GM21390 (cell line): Measurements from ENCODE around the gene NFYC.
A peak's percentile ranks its signal among the peaks of the same experiment; 100 is the strongest.
"Not testable (repeated sequence)": the region's sequence is repeated elsewhere in the genome, so short reads cannot be mapped to it uniquely, and the experiment has no call there.

Experiments
- ATAC-seq: cut with Tn5 transposase; IDR thresholded peaks from one replicate; pipeline ENCODE4 v1.9.1; 2021; ENCODE audit not compliant: unreplicated experiment

The NFYC gene

GRCh38 chr1:40704817-40705733 lies 13.6 kb downstream of the NFYC start:
- ATAC-seq, result no peak

DNA sequence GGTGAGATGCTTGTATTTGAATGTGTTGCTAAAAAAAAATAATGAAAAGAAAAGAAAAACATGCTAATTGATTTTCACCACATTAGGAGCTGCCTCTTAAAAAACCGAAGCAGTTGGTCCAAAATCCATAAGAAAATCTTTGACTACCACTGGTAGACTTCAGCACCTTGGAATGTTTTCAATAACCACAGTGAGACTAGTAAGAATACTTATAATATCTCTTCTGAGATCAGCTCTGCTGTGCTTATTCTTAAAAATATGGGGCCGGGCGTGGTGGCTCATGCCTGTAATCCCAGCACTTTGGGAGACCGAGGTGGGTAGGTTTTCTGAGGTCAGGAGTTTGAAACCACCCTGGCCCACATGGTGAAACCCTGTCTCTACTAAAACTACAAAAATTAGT lies 15.1 kb downstream of the NFYC start:
- ATAC-seq, result no peak

- ATAC-seq, result peak; percentile 68
Measured at GRCh38 chr1:40708750-40709099, 17.2 kb downstream of the NFYC start.

- peak; percentile 92 for ATAC-seq
Measured at GRCh38 chr1:40709100-40709801, 17.7 kb downstream of the NFYC start.

DNA sequence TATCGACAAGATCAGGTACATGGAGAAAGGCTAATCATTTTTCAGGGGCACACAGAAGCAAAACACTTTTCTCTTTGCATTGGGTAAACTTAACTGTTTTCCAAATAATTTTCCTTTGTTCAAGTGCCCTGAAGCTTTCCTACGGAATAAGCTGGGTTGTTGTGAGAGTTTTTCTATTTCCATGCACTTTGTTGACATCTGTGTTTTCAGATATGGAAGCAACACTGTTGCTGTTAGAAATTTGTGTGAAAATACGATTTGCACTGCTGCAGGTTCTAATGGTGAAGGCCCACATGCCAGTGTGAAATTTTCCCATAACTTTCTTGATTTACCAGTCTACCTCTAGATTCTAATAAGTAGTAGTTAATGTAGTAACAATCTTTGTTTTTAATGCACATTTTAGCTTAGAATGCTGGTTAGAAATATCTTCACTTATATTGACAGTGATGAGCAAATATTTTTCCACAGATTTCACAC lies 18.3 kb downstream of the NFYC start:
- no peak for ATAC-seq

GRCh38 chr1:40710581-40711315 lies 19.2 kb downstream of the NFYC start:
- no peak for ATAC-seq

DNA sequence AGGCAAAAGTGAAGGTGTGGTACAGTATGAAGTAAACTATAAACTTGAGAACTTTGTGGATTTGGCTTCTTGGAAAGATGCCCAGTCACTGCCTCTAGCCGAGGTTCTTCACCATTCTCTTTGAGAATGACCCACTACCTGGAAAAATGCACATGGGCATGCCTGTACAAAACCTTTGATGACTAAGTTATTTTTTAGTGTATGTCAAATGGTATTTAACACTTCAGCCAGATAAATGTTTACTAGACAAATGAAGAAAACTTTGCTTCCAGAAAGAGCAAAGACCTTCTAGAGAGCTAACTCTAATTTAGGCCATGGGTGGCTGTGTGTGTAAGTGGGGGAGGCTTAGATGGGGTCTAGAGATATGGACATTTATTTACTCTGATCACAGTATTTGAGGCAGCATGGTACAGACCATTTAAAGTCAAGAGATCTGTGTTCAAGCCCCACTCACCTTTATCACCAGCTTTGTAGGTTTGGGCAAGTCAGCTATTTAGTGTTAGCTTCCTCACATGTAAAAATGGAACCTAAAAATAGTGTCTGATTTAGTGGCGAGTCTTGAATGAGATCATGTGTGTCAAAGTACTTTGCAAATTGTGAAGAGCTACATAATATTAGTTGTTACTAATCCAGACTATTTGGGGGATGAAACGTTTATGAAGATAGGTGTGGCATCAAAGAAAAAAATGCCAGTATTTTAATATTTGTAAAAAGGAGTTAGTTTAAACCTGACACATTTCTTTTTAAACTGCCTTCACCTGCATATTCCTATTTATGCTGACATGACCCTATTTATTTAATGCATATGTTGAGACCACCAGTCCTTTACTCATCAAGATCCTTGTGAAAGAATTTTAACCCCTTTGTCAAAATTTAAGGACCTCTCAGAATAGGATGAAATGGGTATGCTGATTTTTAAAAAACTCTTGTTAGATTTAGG lies 20.2 kb downstream of the NFYC start:
- no peak for ATAC-seq

DNA sequence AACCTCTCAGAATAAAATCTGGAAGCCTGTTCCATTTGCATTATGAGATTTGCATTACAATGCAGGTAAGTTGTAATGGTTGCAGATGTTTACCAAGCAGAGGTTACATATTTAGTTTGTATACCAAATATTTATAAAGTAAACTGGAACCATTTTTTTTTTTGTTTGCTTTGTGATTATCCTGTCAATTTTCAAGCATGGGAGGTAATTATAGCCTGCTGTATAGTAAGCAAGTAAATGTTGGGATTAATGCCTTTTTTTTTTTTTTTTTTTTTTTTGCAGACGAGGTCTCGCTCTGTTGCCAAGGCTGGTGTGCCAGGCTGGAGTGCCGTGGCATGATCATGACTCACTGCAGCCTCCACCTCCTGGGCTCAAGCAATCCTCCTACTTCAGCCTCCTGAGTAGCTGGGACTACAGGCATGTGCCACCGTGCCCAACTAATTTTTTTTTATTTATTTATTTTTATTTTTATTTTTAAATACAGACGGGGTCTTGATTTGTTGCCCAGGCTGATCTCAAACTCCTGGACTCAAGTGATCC lies 21.0 kb downstream of the NFYC start:
- ATAC-seq, result no peak

GRCh38 chr1:40712997-40713396 lies 21.5 kb downstream of the NFYC start:
- ATAC-seq, result no peak

GRCh38 chr1:40715491-40716059 lies 24.1 kb downstream of the NFYC start:
- no peak for ATAC-seq

DNA sequence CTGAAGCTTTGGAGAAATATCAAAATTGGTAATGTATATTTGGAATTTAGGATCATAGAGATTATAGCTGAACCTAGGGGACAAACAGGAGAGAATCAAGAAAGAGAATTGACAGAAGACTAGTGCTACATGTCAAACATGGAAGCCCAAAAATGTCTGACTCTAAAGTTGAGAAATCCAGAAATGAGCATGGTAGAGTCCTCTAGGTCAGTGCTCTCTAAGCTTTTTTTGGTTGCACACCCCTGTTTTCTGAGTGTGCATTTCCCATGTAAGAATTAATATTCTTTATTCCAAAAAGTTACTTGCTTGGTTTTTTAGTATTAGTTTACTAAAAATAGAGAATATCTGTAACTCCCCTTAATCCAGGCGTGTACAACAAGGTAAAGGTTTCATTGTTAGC lies 25.6 kb downstream of the NFYC start:
- ATAC-seq, result no peak

- no peak for ATAC-seq
Measured at GRCh38 chr1:40717955-40718354, 26.5 kb downstream of the NFYC start.

GRCh38 chr1:40720493-40720892 lies 29.0 kb downstream of the NFYC start:
- ATAC-seq, result no peak

GRCh38 chr1:40722622-40723021 lies 31.1 kb downstream of the NFYC start:
- ATAC-seq, result no peak

- ATAC-seq, result no peak
Measured at GRCh38 chr1:40723196-40723955, 31.9 kb downstream of the NFYC start.

DNA sequence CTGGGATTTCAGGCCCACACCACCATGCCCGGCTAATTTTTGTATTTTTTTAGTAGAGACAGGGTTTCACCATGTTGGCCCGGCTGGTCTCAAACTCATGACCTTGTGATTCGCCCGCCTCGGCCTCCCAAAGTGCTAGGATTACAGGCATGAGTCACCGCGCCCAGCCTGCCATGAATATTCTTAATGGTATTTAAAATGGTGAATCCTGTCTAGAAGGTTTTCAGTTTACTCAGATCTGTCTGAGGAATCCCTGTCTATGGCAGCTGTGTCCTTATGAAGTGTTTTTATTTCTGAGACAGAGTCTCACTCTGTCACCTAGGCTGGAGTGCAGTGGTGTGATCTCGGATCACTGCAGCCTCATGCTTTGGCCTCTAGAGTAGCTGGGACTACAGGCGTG lies 36.2 kb downstream of the NFYC start:
- ATAC-seq, result not testable (repeated sequence)

DNA sequence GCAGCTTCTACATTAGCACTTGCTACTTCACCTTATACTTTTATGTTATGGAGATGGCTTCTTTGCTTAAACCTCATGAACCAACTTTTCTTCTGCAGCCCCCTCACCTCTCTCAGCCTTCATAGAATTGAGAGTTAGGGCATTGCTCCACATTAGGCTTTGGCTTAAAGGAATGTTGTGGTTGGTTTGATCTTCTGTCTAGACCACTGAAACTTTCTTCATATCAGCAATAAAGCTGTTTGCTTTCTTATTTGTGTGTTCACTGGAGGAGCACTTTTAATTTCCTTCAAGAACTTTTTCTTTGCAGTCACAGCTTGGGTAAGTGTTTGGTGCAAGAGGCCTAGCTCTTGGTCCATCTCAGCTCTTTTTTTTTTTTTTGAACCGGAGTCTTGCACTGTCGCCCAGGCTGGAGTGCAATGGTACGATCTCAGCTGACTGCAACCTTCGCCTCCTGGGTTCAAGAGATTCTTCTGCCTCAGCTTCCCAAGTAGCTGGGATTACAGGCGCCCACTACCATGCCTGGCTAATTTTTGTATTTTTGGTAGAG lies 37.9 kb downstream of the NFYC start:
- not testable (repeated sequence) for ATAC-seq

DNA sequence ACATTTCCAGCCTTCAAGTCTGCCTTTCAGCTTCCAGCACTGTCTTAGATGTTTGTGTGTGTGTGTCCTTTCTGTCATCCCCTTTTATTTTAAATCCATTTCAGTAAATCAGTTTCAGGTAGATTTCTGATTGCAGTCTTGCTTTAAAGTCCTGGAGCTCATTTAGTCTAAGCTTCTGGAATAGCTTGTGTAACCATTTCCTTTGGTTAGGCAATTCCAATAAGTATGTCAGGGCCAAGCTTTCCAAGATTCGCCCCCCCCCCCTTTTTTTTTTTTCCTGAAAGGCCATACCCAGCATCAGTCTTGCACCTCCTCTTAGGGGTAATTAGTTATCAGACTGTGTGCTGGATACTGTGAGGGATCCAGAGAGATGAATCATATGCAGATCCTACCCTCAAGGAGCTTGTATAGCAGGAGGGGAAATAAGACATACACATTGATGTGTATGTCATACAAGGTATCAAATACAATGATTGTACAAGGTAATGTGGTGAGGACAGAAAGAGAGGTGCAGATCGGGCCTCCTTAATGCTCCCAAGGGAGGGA lies 41.3 kb downstream of the NFYC start:
- no peak for ATAC-seq
